IPS-15b (cell line): ENCODE results near the gene THADA.

Experiments
- H3K27me3 ChIP-seq: one replicate; pipeline ENCODE4 v1.6.1; 2013; ENCODE audit warnings: low read length; ENCODE audit not compliant: control insufficient read depth, insufficient read depth
- H3K36me3 ChIP-seq: one replicate; pipeline ENCODE4 v1.6.1; 2013; ENCODE audit warnings: low read length; ENCODE audit not compliant: control insufficient read depth, insufficient read depth
- H3K4me1 ChIP-seq: one replicate; pipeline ENCODE4 v1.6.1; 2013; ENCODE audit warnings: mild to moderate bottlenecking, low read length; ENCODE audit not compliant: control insufficient read depth, insufficient read depth
- H3K4me3 ChIP-seq: one replicate; pipeline ENCODE4 v1.5.1; 2013; ENCODE audit warnings: low read depth, low read length
- H3K9ac ChIP-seq: one replicate; pipeline ENCODE4 v1.6.1; 2013; ENCODE audit warnings: low read depth, mild to moderate bottlenecking, low read length
- H3K9me3 ChIP-seq: one replicate; pipeline ENCODE4 v1.6.1; 2013; ENCODE audit warnings: mild to moderate bottlenecking, low read length; ENCODE audit not compliant: control insufficient read depth, insufficient read depth

THADA gene

GRCh38 chr2:43210125-43210466, 385.7 kb downstream of the THADA start:
- peaks cover 2% of the 10 kb centered on the region for H3K36me3 ChIP-seq
- peaks cover 3% of the 10 kb centered on the region for H3K4me1 ChIP-seq
- H3K27me3 ChIP-seq, result no peaks in the 10 kb centered on the region
- H3K9ac ChIP-seq, result no peak overlapping the region
- H3K4me3 ChIP-seq, result no peak overlapping the region
- no peaks in the 10 kb centered on the region for H3K9me3 ChIP-seq

GRCh38 chr2:43209204-43209717, 386.6 kb downstream of the THADA start:
- Histone ChIP-seq H3K9ac (no peak overlapping the region), H3K36me3 (peaks cover 2% of the 10 kb centered on the region), H3K4me3 (no peak overlapping the region), H3K4me1 (peaks cover 3% of the 10 kb centered on the region), H3K9me3 (no peaks in the 10 kb centered on the region), H3K27me3 (no peaks in the 10 kb centered on the region)

GRCh38 chr2:43207553-43208300, 388.1 kb downstream of the THADA start:
- no peaks in the 10 kb centered on the region for H3K4me1 ChIP-seq
- no peak overlapping the region for H3K4me3 ChIP-seq
- H3K9me3 ChIP-seq, result no peaks in the 10 kb centered on the region
- H3K9ac ChIP-seq, result no peak overlapping the region
- no peaks in the 10 kb centered on the region for H3K27me3 ChIP-seq
- H3K36me3 ChIP-seq, result peaks cover 2% of the 10 kb centered on the region

GRCh38 chr2:43206602-43207001, 389.2 kb downstream of the THADA start:
- no peaks in the 10 kb centered on the region for H3K4me1 ChIP-seq
- no peak overlapping the region for H3K9ac ChIP-seq
- no peaks in the 10 kb centered on the region for H3K27me3 ChIP-seq
- no peaks in the 10 kb centered on the region for H3K9me3 ChIP-seq
- H3K4me3 ChIP-seq, result no peak overlapping the region
- peaks cover 2% of the 10 kb centered on the region for H3K36me3 ChIP-seq

- Histone ChIP-seq H3K36me3 (no peaks in the 10 kb centered on the region), H3K27me3 (no peaks in the 10 kb centered on the region), H3K4me3 (no peak overlapping the region), H3K9me3 (no peaks in the 10 kb centered on the region), H3K4me1 (peaks cover 3% of the 10 kb centered on the region), H3K9ac (no peak overlapping the region)
Measured at GRCh38 chr2:43203373-43203772, 392.5 kb downstream of the THADA start.

GRCh38 chr2:43202289-43202688, 393.5 kb downstream of the THADA start:
- Histone ChIP-seq H3K9me3 (no peaks in the 10 kb centered on the region), H3K4me3 (no peak overlapping the region), H3K27me3 (no peaks in the 10 kb centered on the region), H3K9ac (no peak overlapping the region), H3K4me1 (peaks cover 3% of the 10 kb centered on the region), H3K36me3 (no peaks in the 10 kb centered on the region)

DNA sequence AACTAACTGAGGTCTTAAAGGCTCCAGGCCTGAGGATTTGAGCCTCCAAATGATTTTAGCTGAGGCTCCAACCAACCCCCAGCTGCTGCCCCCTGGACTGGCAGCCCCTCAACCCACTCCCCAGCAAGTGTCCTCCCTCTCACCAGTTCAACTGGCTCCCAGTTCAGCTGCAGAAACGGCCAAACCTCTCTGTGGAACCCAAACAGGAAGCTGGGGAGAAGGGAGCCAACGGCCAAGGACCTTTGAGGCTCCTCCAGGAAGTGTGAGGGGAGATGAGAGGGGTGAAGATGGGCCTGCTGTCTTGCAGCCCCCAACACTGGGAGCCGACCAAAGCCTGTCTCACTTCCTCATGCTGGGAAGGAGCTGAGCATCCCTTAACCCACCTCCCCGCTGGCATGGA, 394.3 kb downstream of the THADA start:
- no peak overlapping the region for H3K9ac ChIP-seq
- no peaks in the 10 kb centered on the region for H3K27me3 ChIP-seq
- H3K9me3 ChIP-seq, result no peaks in the 10 kb centered on the region
- H3K4me3 ChIP-seq, result no peak overlapping the region
- peaks cover 3% of the 10 kb centered on the region for H3K4me1 ChIP-seq
- no peaks in the 10 kb centered on the region for H3K36me3 ChIP-seq

DNA sequence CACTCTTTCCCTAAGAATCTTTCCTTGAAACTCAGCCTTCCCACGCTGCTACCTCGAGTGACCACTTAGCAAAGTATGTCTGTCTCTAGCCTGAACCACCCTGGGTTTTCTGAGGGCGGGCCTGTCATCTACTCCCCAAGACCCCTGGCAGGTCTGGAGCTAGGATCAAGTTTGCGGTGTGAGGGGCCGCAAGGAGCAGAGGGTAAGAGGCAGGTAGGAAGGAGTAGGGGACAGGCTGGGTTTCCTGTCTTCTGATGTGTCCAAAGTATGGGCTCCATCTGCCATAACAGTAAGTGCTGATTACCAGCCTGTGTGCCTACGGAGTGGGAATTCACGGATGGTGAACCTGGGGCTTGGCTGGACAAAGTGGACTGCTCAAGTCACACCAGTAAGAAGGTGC, 394.8 kb downstream of the THADA start:
- Histone ChIP-seq H3K9me3 (no peaks in the 10 kb centered on the region), H3K36me3 (no peaks in the 10 kb centered on the region), H3K4me3 (no peak overlapping the region), H3K9ac (no peak overlapping the region), H3K27me3 (no peaks in the 10 kb centered on the region), H3K4me1 (peaks cover 3% of the 10 kb centered on the region)

GRCh38 chr2:43199492-43200488, 396.0 kb downstream of the THADA start:
- Histone ChIP-seq H3K9me3 (no peaks in the 10 kb centered on the region), H3K4me3 (no peak overlapping the region), H3K27me3 (no peaks in the 10 kb centered on the region), H3K36me3 (no peaks in the 10 kb centered on the region), H3K9ac (no peak overlapping the region), H3K4me1 (peaks cover 3% of the 10 kb centered on the region)

GRCh38 chr2:43198263-43198662, 397.6 kb downstream of the THADA start:
- Histone ChIP-seq H3K27me3 (no peaks in the 10 kb centered on the region), H3K36me3 (no peaks in the 10 kb centered on the region), H3K4me1 (peaks cover 3% of the 10 kb centered on the region), H3K4me3 (no peak overlapping the region), H3K9ac (no peak overlapping the region), H3K9me3 (no peaks in the 10 kb centered on the region)

DNA sequence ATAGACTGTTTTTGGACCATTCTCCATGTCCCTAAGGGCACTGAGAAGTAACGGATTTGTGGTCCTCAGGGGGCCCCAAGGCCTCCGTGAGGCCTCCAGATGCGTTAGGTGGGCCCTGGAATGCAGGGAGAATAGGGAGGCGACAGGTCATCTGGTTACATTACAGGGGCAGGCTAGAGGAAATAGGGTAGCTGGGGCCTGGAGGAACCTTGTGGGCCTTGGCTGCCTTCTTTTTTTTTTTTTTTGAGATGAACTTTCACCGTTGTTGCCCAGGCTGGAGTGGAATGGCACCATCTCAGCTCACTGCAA, 398.3 kb downstream of the THADA start:
- Histone ChIP-seq H3K9ac (no peak overlapping the region), H3K4me3 (no peak overlapping the region)

More for the DNA sequence above, 398.3 kb downstream of the THADA start:
- Histone ChIP-seq H3K36me3 (no peaks in the 10 kb centered on the region), H3K27me3 (no peaks in the 10 kb centered on the region), H3K9me3 (no peaks in the 10 kb centered on the region), H3K4me1 (peaks cover 3% of the 10 kb centered on the region)
